H1 (cell line): Measurements from ENCODE around the gene IRGQ. TPM values are rescaled to one million over a fixed set of nuclear protein-coding genes. Genes with fewer than 3 reads are reported as not detected.

ENCODE experiments used
- CTCF ChIA-PET: fragments of 300-600 bp; sonication (Branson Sonifier 250); formaldehyde crosslinking; loops from one replicate; lab custom pipeline; 2021; ENCODE audit not compliant: partially characterized antibody; lab: Charles Lee
- POLR2A ChIA-PET: fragments of 300-600 bp; sonication (Branson Sonifier 250); formaldehyde crosslinking; loops from one replicate; lab custom pipeline; 2021; ENCODE audit warnings: inconsistent platforms; ENCODE audit not compliant: partially characterized antibody; lab: Charles Lee
- DNase-seq, 2 experiments: peaks; one replicate each; pipeline versions ENCODE4 v3.0.0 to v3.0.0-alpha.2; 2010 to 2022; ENCODE audit warnings: low spot score in 2 of 2, low read depth in 1 of 2, mixed read lengths in 1 of 2
- FAIRE-seq: peaks from 2 replicates; lab custom pipeline; 2011; peaks lifted over from hg19 to GRCh38; lab: Jason Lieb, UNC
- H2AFZ ChIP-seq: 2 replicates; pipeline ENCODE4 v1.8.1; 2012; ENCODE audit warnings: low read length, inconsistent platforms
- H2AK5ac ChIP-seq: 2 replicates; pipeline ENCODE4 v1.6.1; 2013; ENCODE audit warnings: low read depth, low read length
- H2BK120ac ChIP-seq: replicated peaks from 2 replicates; pipeline ENCODE3; 2013; ENCODE audit warnings: low read depth, low read length, inconsistent platforms
- H2BK12ac ChIP-seq: 2 replicates; pipeline ENCODE4 v1.6.1; 2013; ENCODE audit warnings: low read depth, low read length
- H2BK15ac ChIP-seq: 2 replicates; pipeline ENCODE4 v1.6.1; 2013; ENCODE audit warnings: low read length
- H2BK20ac ChIP-seq: 2 replicates; pipeline ENCODE4 v1.6.1; 2013; ENCODE audit warnings: low read length
- H2BK5ac ChIP-seq: 2 replicates; pipeline ENCODE4 v1.6.1; 2013; ENCODE audit warnings: low read depth, low read length
- H3K14ac ChIP-seq: 2 replicates; pipeline ENCODE4 v1.6.1; 2013; ENCODE audit warnings: inconsistent platforms; ENCODE audit not compliant: insufficient read length
- H3K18ac ChIP-seq: 2 replicates; pipeline ENCODE4 v1.6.1; 2013; ENCODE audit warnings: low read length; ENCODE audit errors: extremely low read depth
- H3K23ac ChIP-seq: 2 replicates; pipeline ENCODE4 v1.6.1; 2013; ENCODE audit warnings: inconsistent platforms; ENCODE audit not compliant: insufficient read length
- H3K23me2 ChIP-seq: 2 replicates; pipeline ENCODE4 v1.6.1; 2013; ENCODE audit warnings: low read depth, low read length
- H3K27ac ChIP-seq: 2 replicates; pipeline ENCODE4 v1.6.1; 2011; ENCODE audit warnings: low read depth, low read length, inconsistent platforms
- H3K27me3 ChIP-seq, 4 experiments: replicated peaks in 1 of 4; 1 replicate in 1 of 4; 2 replicates in 3 of 4; pipeline versions ENCODE4 v1.6.1 to v1.8.1; 2011 to 2013; ENCODE audit warnings: low read length in 3 of 4, mild to moderate bottlenecking in 3 of 4, inconsistent platforms in 2 of 4, mixed read lengths in 2 of 4, moderate library complexity in 1 of 4; ENCODE audit not compliant: control insufficient read depth in 3 of 4, insufficient read depth in 3 of 4; ENCODE audit errors: extremely low read depth in 1 of 4
- H3K36me3 ChIP-seq, 4 experiments: 2 replicates each; pipeline versions ENCODE4 v1.6.1 to v1.8.1; 2011 to 2013; ENCODE audit warnings: mild to moderate bottlenecking in 4 of 4, low read length in 3 of 4, moderate library complexity in 2 of 4, control low read depth in 1 of 4, inconsistent platforms in 1 of 4; ENCODE audit not compliant: insufficient read depth in 4 of 4, control insufficient read depth in 2 of 4
- H3K4ac ChIP-seq: replicated peaks from 2 replicates; pipeline ENCODE3; 2013; ENCODE audit warnings: low read length, low read depth, mixed read lengths, inconsistent platforms; ENCODE audit not compliant: insufficient read length
- H3K4me1 ChIP-seq, 4 experiments: replicated peaks in 1 of 4; 1 replicate in 1 of 4; 2 replicates in 3 of 4; pipeline versions ENCODE4 v1.6.1 to v1.8.1; 2011 to 2013; ENCODE audit warnings: low read length in 3 of 4, inconsistent platforms in 2 of 4, mixed read lengths in 1 of 4; ENCODE audit not compliant: insufficient read depth in 4 of 4, control insufficient read depth in 3 of 4
- H3K4me2 ChIP-seq, 2 experiments: 2 replicates each; pipeline versions ENCODE4 v1.6.1 to v1.8.1; 2011 to 2013; ENCODE audit warnings: low read depth in 2 of 2, low read length in 2 of 2, control low read depth in 1 of 2, inconsistent platforms in 1 of 2, mild to moderate bottlenecking in 1 of 2; ENCODE audit not compliant: insufficient read depth in 1 of 2
- H3K4me3 ChIP-seq, 4 experiments: fragments of 200-600, 300-600 bp in 1 of 4; sonication (generic), shearing (Covaris generic), sonication (Bioruptor Twin) in 1 of 4; 2 replicates each; pipeline versions ENCODE4 v1.5.1 to v1.8.1; 2011 to 2016; ENCODE audit warnings: low read length in 4 of 4, low read depth in 3 of 4, control low read depth in 2 of 4, inconsistent platforms in 2 of 4, mild to moderate bottlenecking in 2 of 4, mixed read lengths in 1 of 4, moderate library complexity in 1 of 4; ENCODE audit not compliant: insufficient read depth in 2 of 4; ENCODE audit errors: extremely low read depth in 1 of 4
- H3K56ac ChIP-seq: replicated peaks from 2 replicates; pipeline ENCODE3; 2013; ENCODE audit warnings: low read depth, mild to moderate bottlenecking, mixed read lengths, low read length, inconsistent platforms; ENCODE audit not compliant: insufficient read length
- H3K79me1 ChIP-seq: 2 replicates; pipeline ENCODE4 v1.6.1; 2013; ENCODE audit warnings: low read depth, low read length, control low read depth
- H3K79me2 ChIP-seq, 2 experiments: 2 replicates each; pipeline versions ENCODE4 v1.6.1 to v1.8.1; 2012 to 2013; ENCODE audit warnings: low read length in 2 of 2, mild to moderate bottlenecking in 2 of 2, inconsistent platforms in 1 of 2; ENCODE audit not compliant: insufficient read depth in 2 of 2, control insufficient read depth in 1 of 2
- H3K9ac ChIP-seq, 4 experiments: replicated peaks in 1 of 4; 1 replicate in 1 of 4; 2 replicates in 3 of 4; pipeline versions ENCODE4 v1.6.1 to v1.8.1; 2011 to 2013; ENCODE audit warnings: low read depth in 3 of 4, low read length in 3 of 4, control low read depth in 2 of 4, mild to moderate bottlenecking in 2 of 4, moderate library complexity in 2 of 4, inconsistent platforms in 1 of 4; ENCODE audit errors: extremely low read depth in 1 of 4
- H3K9me3 ChIP-seq, 2 experiments: 2 replicates each; pipeline versions ENCODE4 v1.6.1 to v1.8.1; 2012 to 2013; ENCODE audit warnings: mild to moderate bottlenecking in 2 of 2, moderate library complexity in 2 of 2, control low read depth in 1 of 2, inconsistent platforms in 1 of 2, low read depth in 1 of 2, low read length in 1 of 2, mixed read lengths in 1 of 2; ENCODE audit not compliant: insufficient read depth in 2 of 2
- H4K20me1 ChIP-seq, 2 experiments: replicated peaks in 1 of 2; 2 replicates each; pipeline versions ENCODE3 to v1.8.1; 2011 to 2013; ENCODE audit warnings: inconsistent platforms in 2 of 2, low read length in 2 of 2, mild to moderate bottlenecking in 1 of 2; ENCODE audit not compliant: insufficient read depth in 2 of 2, control insufficient read depth in 1 of 2
- H4K5ac ChIP-seq: 2 replicates; pipeline ENCODE4 v1.6.1; 2013; ENCODE audit warnings: low read length, low read depth, mixed read lengths, inconsistent platforms; ENCODE audit not compliant: insufficient read length
- H4K8ac ChIP-seq: 2 replicates; pipeline ENCODE4 v1.8.0; 2013; ENCODE audit warnings: mild to moderate bottlenecking, moderate library complexity, low read length, inconsistent platforms; ENCODE audit not compliant: insufficient read depth; ENCODE audit errors: extremely low read depth
- H4K91ac ChIP-seq: replicated peaks from 2 replicates; pipeline ENCODE3; 2013; ENCODE audit warnings: low read length, mixed read lengths, inconsistent platforms; ENCODE audit not compliant: insufficient read length
- CTBP2 ChIP-seq: IDR thresholded peaks from 2 replicates; pipeline ENCODE4 v1.7.0; 2011; ENCODE audit warnings: borderline replicate concordance, mild to moderate bottlenecking, moderate library complexity, mixed read lengths, low read length; ENCODE audit not compliant: insufficient read depth, insufficient read length
- EGR1 ChIP-seq: IDR thresholded peaks from 2 replicates; pipeline ENCODE4 v1.6.1; 2011; ENCODE audit warnings: low read depth, low read length, borderline replicate concordance
- WGBS, 2 experiments: shearing (Covaris generic) in 1 of 2; methylation state at CpG; one replicate each; pipeline versions ENCODE4 v1.1.6 to v1.1.7; 2013 to 2015; ENCODE audit warnings: low lambda C conversion rate in 2 of 2, mixed read lengths in 2 of 2, inconsistent platforms in 1 of 2, low coverage in 1 of 2, missing lambda C conversion rate in 1 of 2; ENCODE audit not compliant: insufficient replicate concordance in 2 of 2, insufficient coverage in 1 of 2, insufficient read length in 1 of 2; ENCODE audit errors: extremely low coverage in 1 of 2, missing lambda C conversion rate in 1 of 2; 5-methylcytosine and 5-hydroxymethylcytosine counted together
- polyA plus RNA-seq, 7 experiments: library from polyadenylated mRNA; depleted of rRNA in 3 of 7; stranded (reverse) in 5 of 7; unstranded in 2 of 7; fragments of >200 nt in 5 of 7; fragments of 200-250 nt in 2 of 7; gene quantifications; 1 replicate in 5 of 7; 2 replicates in 1 of 7; 4 replicates in 1 of 7; pipeline versions ENCODE4 v1.2.1 to v1.2.3, GENCODE V29; 2011 to 2013; ENCODE audit warnings: missing spikeins in 2 of 7, mixed read lengths in 2 of 7
- total RNA-seq: library from RNA; stranded (reverse); fragmentation: NEBNext Ultra II Directional; extraction: Animal tissue kit (Norgen Biotek cat#: 25700); gene quantifications from 2 replicates; pipeline ENCODE4 v1.2.1, GENCODE V29; 2021

The IRGQ gene
- total and polyA plus RNA-seq, 2 of the 8 experiments (the other 6 are each of a cell fraction or from before 2014, with no cell fraction given), result 16.0 to 42.9 TPM

- no peak overlapping the region for H3K18ac ChIP-seq
- 93% methylated on average over 2 of the region's 3 CpGs; no CpG with 5 or more reads in 1 of the 2 experiments for WGBS, 2 experiments
- no peak overlapping the region for H2BK12ac ChIP-seq
- no peak for DNase-seq
- H4K20me1 ChIP-seq, result peaks cover 0 to 4% of the 10 kb centered on the region in 2 experiments
- H2BK5ac ChIP-seq, result no peak overlapping the region
- no peak overlapping the region for H2BK120ac ChIP-seq
- H3K9me3 ChIP-seq, result no peaks in the 10 kb centered on the region
- H3K27ac ChIP-seq, result no peak overlapping the region
- H3K9ac ChIP-seq, result no peak overlapping the region
- H2BK15ac ChIP-seq, result no peak overlapping the region
- H3K23ac ChIP-seq, result no peak overlapping the region
- peaks cover 5 to 28% (median 17%) of the 10 kb centered on the region in 4 experiments; a peak in 6 of 8 replicates for H3K36me3 ChIP-seq
- no peak overlapping the region for H3K4ac ChIP-seq
- H3K56ac ChIP-seq, result no peak overlapping the region
- no peak overlapping the region for H2BK20ac ChIP-seq
- no peaks in the 10 kb centered on the region for H3K27me3 ChIP-seq
- no peak overlapping the region for H3K14ac ChIP-seq
- no peak overlapping the region for H4K5ac ChIP-seq
- no peak overlapping the region for H4K8ac ChIP-seq
- no peak overlapping the region for H2AFZ ChIP-seq
- FAIRE-seq, result no peak
- H3K4me1 ChIP-seq, result 0 out of 7 replicates have a peak, but pooled peaks cover 0 to 2% (median 0%) of the 10 kb centered on the region in 4 experiments
- TF ChIP-seq CTBP2 (no peak), EGR1 (no peak)
- ChIA-PET POLR2A (interaction anchor here (1.2 to 1.6 kb wide), 2 partner anchors 19 to 22 kb away, joined by 3 to 4 read pairs; partner anchors contain the start of gene ZNF575), CTCF (interaction anchor here (0.7 to 10.7 kb wide), 5 partner anchors 10 to 241 kb away, joined by 3 to 122 read pairs (median 82); partner anchors contain the start of genes IRGQ, ZNF575 and ZNF576)
- no peak overlapping the region for H3K4me2 ChIP-seq
- no peaks in the 10 kb centered on the region for H3K79me2 ChIP-seq
- H3K79me1 ChIP-seq, result 0 out of 2 replicates have a peak, but pooled peaks cover 3% of the 10 kb centered on the region
- no peak overlapping the region for H4K91ac ChIP-seq
- no peaks in the 10 kb centered on the region for H3K23me2 ChIP-seq
- H3K4me3 ChIP-seq, result no peak overlapping the region
- H2AK5ac ChIP-seq, result no peak overlapping the region
Observed at GRCh38 chr19:43552616-43553015, 43.3 kb downstream of the IRGQ start.
